T-helper 2 cell (primary cell): ENCODE measurements around the gene PTPN14.

Source experiments
- DNase-seq, 5 experiments: peaks; one replicate each; pipeline versions ENCODE4 v3.0.0 to v3.0.0-alpha.2; 2012 to 2022

The PTPN14 gene

GRCh38 chr1:214300149-214300780 is 251.1 kb downstream of the PTPN14 start:
- DNase-seq: no peak
